H1 (cell line): Measurements from ENCODE around the gene DPEP2. TPM values are rescaled to one million over a fixed set of nuclear protein-coding genes. Genes with fewer than 3 reads are reported as not detected.
A peak's percentile ranks its signal among the peaks of the same experiment; 100 is the strongest.

Experiments used
- CTCF ChIA-PET: fragments of 300-600 bp; sonication (Branson Sonifier 250); formaldehyde crosslinking; loops from one replicate; lab custom pipeline; 2021; ENCODE audit not compliant: partially characterized antibody; lab: Charles Lee
- POLR2A ChIA-PET: fragments of 300-600 bp; sonication (Branson Sonifier 250); formaldehyde crosslinking; loops from one replicate; lab custom pipeline; 2021; ENCODE audit warnings: inconsistent platforms; ENCODE audit not compliant: partially characterized antibody; lab: Charles Lee
- DNase-seq, 2 experiments: peaks; one replicate each; pipeline versions ENCODE4 v3.0.0 to v3.0.0-alpha.2; 2010 to 2022; ENCODE audit warnings: low spot score in 2 of 2, low read depth in 1 of 2, mixed read lengths in 1 of 2
- FAIRE-seq: peaks from 2 replicates; lab custom pipeline; 2011; peaks lifted over from hg19 to GRCh38; lab: Jason Lieb, UNC
- H2AFZ ChIP-seq: 2 replicates; pipeline ENCODE4 v1.8.1; 2012; ENCODE audit warnings: low read length, inconsistent platforms
- H2AK5ac ChIP-seq: 2 replicates; pipeline ENCODE4 v1.6.1; 2013; ENCODE audit warnings: low read depth, low read length
- H2BK120ac ChIP-seq: replicated peaks from 2 replicates; pipeline ENCODE3; 2013; ENCODE audit warnings: low read depth, low read length, inconsistent platforms
- H2BK12ac ChIP-seq: 2 replicates; pipeline ENCODE4 v1.6.1; 2013; ENCODE audit warnings: low read depth, low read length
- H2BK15ac ChIP-seq: 2 replicates; pipeline ENCODE4 v1.6.1; 2013; ENCODE audit warnings: low read length
- H2BK20ac ChIP-seq: 2 replicates; pipeline ENCODE4 v1.6.1; 2013; ENCODE audit warnings: low read length
- H2BK5ac ChIP-seq: 2 replicates; pipeline ENCODE4 v1.6.1; 2013; ENCODE audit warnings: low read depth, low read length
- H3K14ac ChIP-seq: 2 replicates; pipeline ENCODE4 v1.6.1; 2013; ENCODE audit warnings: inconsistent platforms; ENCODE audit not compliant: insufficient read length
- H3K18ac ChIP-seq: 2 replicates; pipeline ENCODE4 v1.6.1; 2013; ENCODE audit warnings: low read length; ENCODE audit errors: extremely low read depth
- H3K23ac ChIP-seq: 2 replicates; pipeline ENCODE4 v1.6.1; 2013; ENCODE audit warnings: inconsistent platforms; ENCODE audit not compliant: insufficient read length
- H3K23me2 ChIP-seq: 2 replicates; pipeline ENCODE4 v1.6.1; 2013; ENCODE audit warnings: low read depth, low read length
- H3K27ac ChIP-seq: 2 replicates; pipeline ENCODE4 v1.6.1; 2011; ENCODE audit warnings: low read depth, low read length, inconsistent platforms
- H3K27me3 ChIP-seq, 4 experiments: replicated peaks in 1 of 4; 1 replicate in 1 of 4; 2 replicates in 3 of 4; pipeline versions ENCODE4 v1.6.1 to v1.8.1; 2011 to 2013; ENCODE audit warnings: low read length in 3 of 4, mild to moderate bottlenecking in 3 of 4, inconsistent platforms in 2 of 4, mixed read lengths in 2 of 4, moderate library complexity in 1 of 4; ENCODE audit not compliant: control insufficient read depth in 3 of 4, insufficient read depth in 3 of 4; ENCODE audit errors: extremely low read depth in 1 of 4
- H3K36me3 ChIP-seq, 4 experiments: 2 replicates each; pipeline versions ENCODE4 v1.6.1 to v1.8.1; 2011 to 2013; ENCODE audit warnings: mild to moderate bottlenecking in 4 of 4, low read length in 3 of 4, moderate library complexity in 2 of 4, control low read depth in 1 of 4, inconsistent platforms in 1 of 4; ENCODE audit not compliant: insufficient read depth in 4 of 4, control insufficient read depth in 2 of 4
- H3K4ac ChIP-seq: replicated peaks from 2 replicates; pipeline ENCODE3; 2013; ENCODE audit warnings: low read length, low read depth, mixed read lengths, inconsistent platforms; ENCODE audit not compliant: insufficient read length
- H3K4me1 ChIP-seq, 4 experiments: replicated peaks in 1 of 4; 1 replicate in 1 of 4; 2 replicates in 3 of 4; pipeline versions ENCODE4 v1.6.1 to v1.8.1; 2011 to 2013; ENCODE audit warnings: low read length in 3 of 4, inconsistent platforms in 2 of 4, mixed read lengths in 1 of 4; ENCODE audit not compliant: insufficient read depth in 4 of 4, control insufficient read depth in 3 of 4
- H3K4me2 ChIP-seq, 2 experiments: 2 replicates each; pipeline versions ENCODE4 v1.6.1 to v1.8.1; 2011 to 2013; ENCODE audit warnings: low read depth in 2 of 2, low read length in 2 of 2, control low read depth in 1 of 2, inconsistent platforms in 1 of 2, mild to moderate bottlenecking in 1 of 2; ENCODE audit not compliant: insufficient read depth in 1 of 2
- H3K4me3 ChIP-seq, 4 experiments: fragments of 200-600, 300-600 bp in 1 of 4; sonication (generic), shearing (Covaris generic), sonication (Bioruptor Twin) in 1 of 4; 2 replicates each; pipeline versions ENCODE4 v1.5.1 to v1.8.1; 2011 to 2016; ENCODE audit warnings: low read length in 4 of 4, low read depth in 3 of 4, control low read depth in 2 of 4, inconsistent platforms in 2 of 4, mild to moderate bottlenecking in 2 of 4, mixed read lengths in 1 of 4, moderate library complexity in 1 of 4; ENCODE audit not compliant: insufficient read depth in 2 of 4; ENCODE audit errors: extremely low read depth in 1 of 4
- H3K56ac ChIP-seq: replicated peaks from 2 replicates; pipeline ENCODE3; 2013; ENCODE audit warnings: low read depth, mild to moderate bottlenecking, mixed read lengths, low read length, inconsistent platforms; ENCODE audit not compliant: insufficient read length
- H3K79me1 ChIP-seq: 2 replicates; pipeline ENCODE4 v1.6.1; 2013; ENCODE audit warnings: low read depth, low read length, control low read depth
- H3K79me2 ChIP-seq, 2 experiments: 2 replicates each; pipeline versions ENCODE4 v1.6.1 to v1.8.1; 2012 to 2013; ENCODE audit warnings: low read length in 2 of 2, mild to moderate bottlenecking in 2 of 2, inconsistent platforms in 1 of 2; ENCODE audit not compliant: insufficient read depth in 2 of 2, control insufficient read depth in 1 of 2
- H3K9ac ChIP-seq, 4 experiments: replicated peaks in 1 of 4; 1 replicate in 1 of 4; 2 replicates in 3 of 4; pipeline versions ENCODE4 v1.6.1 to v1.8.1; 2011 to 2013; ENCODE audit warnings: low read depth in 3 of 4, low read length in 3 of 4, control low read depth in 2 of 4, mild to moderate bottlenecking in 2 of 4, moderate library complexity in 2 of 4, inconsistent platforms in 1 of 4; ENCODE audit errors: extremely low read depth in 1 of 4
- H3K9me3 ChIP-seq, 2 experiments: 2 replicates each; pipeline versions ENCODE4 v1.6.1 to v1.8.1; 2012 to 2013; ENCODE audit warnings: mild to moderate bottlenecking in 2 of 2, moderate library complexity in 2 of 2, control low read depth in 1 of 2, inconsistent platforms in 1 of 2, low read depth in 1 of 2, low read length in 1 of 2, mixed read lengths in 1 of 2; ENCODE audit not compliant: insufficient read depth in 2 of 2
- H4K20me1 ChIP-seq, 2 experiments: replicated peaks in 1 of 2; 2 replicates each; pipeline versions ENCODE3 to v1.8.1; 2011 to 2013; ENCODE audit warnings: inconsistent platforms in 2 of 2, low read length in 2 of 2, mild to moderate bottlenecking in 1 of 2; ENCODE audit not compliant: insufficient read depth in 2 of 2, control insufficient read depth in 1 of 2
- H4K5ac ChIP-seq: 2 replicates; pipeline ENCODE4 v1.6.1; 2013; ENCODE audit warnings: low read length, low read depth, mixed read lengths, inconsistent platforms; ENCODE audit not compliant: insufficient read length
- H4K8ac ChIP-seq: 2 replicates; pipeline ENCODE4 v1.8.0; 2013; ENCODE audit warnings: mild to moderate bottlenecking, moderate library complexity, low read length, inconsistent platforms; ENCODE audit not compliant: insufficient read depth; ENCODE audit errors: extremely low read depth
- H4K91ac ChIP-seq: replicated peaks from 2 replicates; pipeline ENCODE3; 2013; ENCODE audit warnings: low read length, mixed read lengths, inconsistent platforms; ENCODE audit not compliant: insufficient read length
- KDM4A ChIP-seq: IDR thresholded peaks from one replicate; pipeline ENCODE4 v1.7.1; 2012; ENCODE audit warnings: low read depth, mild to moderate bottlenecking, moderate library complexity, low read length, inconsistent platforms; ENCODE audit not compliant: severe bottlenecking
- POLR2A ChIP-seq, 2 experiments: IDR thresholded peaks; 1 replicate in 1 of 2; 2 replicates in 1 of 2; pipeline ENCODE4 v1.6.1; 2011; ENCODE audit warnings: low read depth in 2 of 2, low read length in 2 of 2, mild to moderate bottlenecking in 2 of 2; ENCODE audit errors: control extremely low read depth in 1 of 2
- SP1 ChIP-seq: IDR thresholded peaks from 2 replicates; pipeline ENCODE4 v1.6.1; 2011; ENCODE audit warnings: low read depth, low read length
- TAF1 ChIP-seq: IDR thresholded peaks from 2 replicates; pipeline ENCODE4 v1.6.1; 2011; ENCODE audit warnings: mild to moderate bottlenecking, low read depth, low read length
- WGBS, 2 experiments: shearing (Covaris generic) in 1 of 2; methylation state at CpG; one replicate each; pipeline versions ENCODE4 v1.1.6 to v1.1.7; 2013 to 2015; ENCODE audit warnings: low lambda C conversion rate in 2 of 2, mixed read lengths in 2 of 2, inconsistent platforms in 1 of 2, low coverage in 1 of 2, missing lambda C conversion rate in 1 of 2; ENCODE audit not compliant: insufficient replicate concordance in 2 of 2, insufficient coverage in 1 of 2, insufficient read length in 1 of 2; ENCODE audit errors: extremely low coverage in 1 of 2, missing lambda C conversion rate in 1 of 2; 5-methylcytosine and 5-hydroxymethylcytosine counted together
- polyA plus RNA-seq, 7 experiments: library from polyadenylated mRNA; depleted of rRNA in 3 of 7; stranded (reverse) in 5 of 7; unstranded in 2 of 7; fragments of >200 nt in 5 of 7; fragments of 200-250 nt in 2 of 7; gene quantifications; 1 replicate in 5 of 7; 2 replicates in 1 of 7; 4 replicates in 1 of 7; pipeline versions ENCODE4 v1.2.1 to v1.2.3, GENCODE V29; 2011 to 2013; ENCODE audit warnings: missing spikeins in 2 of 7, mixed read lengths in 2 of 7
- total RNA-seq: library from RNA; stranded (reverse); fragmentation: NEBNext Ultra II Directional; extraction: Animal tissue kit (Norgen Biotek cat#: 25700); gene quantifications from 2 replicates; pipeline ENCODE4 v1.2.1, GENCODE V29; 2021
- TF ChIP-seq, protein P1 (sequence below): IDR thresholded peaks from 2 replicates; pipeline ENCODE4 v1.6.1; 2011; ENCODE audit warnings: low read depth, mild to moderate bottlenecking, low read length; ENCODE audit not compliant: insufficient read depth

Gene DPEP2
- total and polyA plus RNA-seq, 2 of the 8 experiments (the other 6 are each of a cell fraction or from before 2014, with no cell fraction given), result not detected

DNA sequence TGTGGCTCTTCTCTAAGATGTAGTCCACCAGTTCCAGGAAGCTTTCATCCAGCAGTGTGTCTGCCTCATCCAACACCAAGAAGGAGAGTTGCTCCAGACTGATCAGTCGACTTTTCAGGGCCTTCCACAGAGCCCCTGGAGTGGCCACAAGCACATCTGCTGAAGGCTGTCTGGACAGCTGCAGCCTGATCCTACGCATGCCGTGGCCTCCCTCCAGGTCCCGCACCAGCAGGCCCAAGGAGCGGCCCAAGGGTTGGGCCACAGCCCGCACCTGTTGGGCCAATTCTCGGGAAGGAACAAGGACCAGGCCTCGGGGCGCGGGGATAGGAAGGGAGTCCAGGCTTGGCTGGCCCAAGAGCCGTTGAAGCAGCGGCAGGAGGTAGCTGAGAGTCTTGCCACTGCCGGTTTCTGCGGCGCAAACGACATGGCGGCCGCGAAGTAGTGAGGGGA lies 23.0 kb upstream of the DPEP2 start:
- Histone ChIP-seq H2AK5ac (0 out of 2 replicates have a peak overlapping the region, but pooled peaks have one; percentile 19), H4K5ac (peak overlapping the region; percentile 64), H3K4me3 (peak overlapping the region; percentile 89 to 99 (median 96)), H3K27ac (peak overlapping the region; percentile 97), H3K4ac (no peak overlapping the region), H3K23ac (no peak overlapping the region), H2BK20ac (no peak overlapping the region), H2BK120ac (no peak overlapping the region), H3K27me3 (no peaks in the 10 kb centered on the region), H4K8ac (peak overlapping the region; percentile 100; the same call in 1 of the 2 replicates), H2BK12ac (peak overlapping the region; percentile 60; the same call in 1 of the 2 replicates), H4K91ac (no peak overlapping the region), H2BK5ac (peak overlapping the region; percentile 97), H3K79me2 (peaks cover 0 to 27% of the 10 kb centered on the region in 2 experiments; a peak in 2 of 4 replicates), H2BK15ac (no peak overlapping the region), H3K56ac (no peak overlapping the region), H3K4me2 (peak overlapping the region; percentile 72 to 94), H3K79me1 (peaks cover 6% of the 10 kb centered on the region), H3K9ac (peak overlapping the region; percentile 96 to 98 (median 97)), H3K4me1 (peaks cover 0 to 8% (median 5%) of the 10 kb centered on the region in 4 experiments; a peak in 5 of 7 replicates), H3K36me3 (peaks cover 0 to 8% (median 1%) of the 10 kb centered on the region in 4 experiments; a peak in 4 of 8 replicates), H4K20me1 (peaks cover 0 to 3% of the 10 kb centered on the region in 2 experiments), H3K23me2 (peaks cover 12% of the 10 kb centered on the region), H3K14ac (no peak overlapping the region), H3K18ac (peak overlapping the region; percentile 90), H3K9me3 (no peaks in the 10 kb centered on the region), H2AFZ (peak overlapping the region; percentile 61; the same call in 1 of the 2 replicates)
- POLR2A ChIA-PET, result interaction anchor here (0.6 to 4.1 kb wide), 26 partner anchors 9 to 702 kb away, joined by 3 to 28 read pairs (median 4); partner anchors contain the start of genes ACD, DPEP2, NFATC3 and RANBP10
- no peak for DNase-seq
- WGBS, 2 experiments, result 21% methylated on average over 19 of the region's 19 CpGs; no CpG with 5 or more reads in 1 of the 2 experiments
- FAIRE-seq, result no peak
- CTCF ChIA-PET, result interaction anchor here (0.6 to 3.2 kb wide), 12 partner anchors 11 to 218 kb away, joined by 3 to 18 read pairs (median 3); partner anchors contain the start of gene DPEP2
- TF ChIP-seq, protein P1, sequence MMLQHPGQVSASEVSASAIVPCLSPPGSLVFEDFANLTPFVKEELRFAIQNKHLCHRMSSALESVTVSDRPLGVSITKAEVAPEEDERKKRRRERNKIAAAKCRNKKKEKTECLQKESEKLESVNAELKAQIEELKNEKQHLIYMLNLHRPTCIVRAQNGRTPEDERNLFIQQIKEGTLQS, result no peak
- no peak for TF ChIP-seq SP1
- no peak for TF ChIP-seq TAF1
- TF ChIP-seq POLR2A (IDR thresholded peaks at IDR 0.05; ENCODE audit: control extremely low read depth in 1 of 2, low read depth in 2 of 2, low read length in 2 of 2), result peak in 1 of 2 experiments; percentile 46; a peak in 1 of 3 replicates
- TF ChIP-seq KDM4A, result no peak
